ENCODE data around the gene TNFAIP8L1.

- TF ChIP-seq SPI1 (IDR thresholded peaks at IDR 0.05; ENCODE audit: low read depth, low read length) (no peak), POLR2A (IDR thresholded peaks at IDR 0.05; ENCODE audit: low read depth, low read length) (no peak)
Measured at GRCh38 chr19:4592445-4592844, 46.9 kb upstream of the TNFAIP8L1 start.
